ENCODE data around the gene TRAM2. TPM values are rescaled to one million over a fixed set of nuclear protein-coding genes. Genes with fewer than 3 reads are reported as not detected.

TRAM2 gene
- total RNA-seq, 1 donor from 2014 or later = 320 TPM

GRCh38 chr6:52551483-52552277, 25.2 kb downstream of the TRAM2 start:
- H3K4me3 Mint-ChIP-seq (ENCODE audit: unreplicated experiment) = peak overlapping the region; percentile 50
- peaks cover 98% of the 10 kb centered on the region for H3K4me1 Mint-ChIP-seq (ENCODE audit: unreplicated experiment)
- peak; percentile 7 for TF ChIP-seq CTCF (IDR thresholded peaks at IDR 0.05)
- no peaks in the 10 kb centered on the region for H3K27me3 Mint-ChIP-seq (ENCODE audit: unreplicated experiment)
- peaks cover 37% of the 10 kb centered on the region for H3K36me3 Mint-ChIP-seq (ENCODE audit: unreplicated experiment)
- DNase-seq (ENCODE audit: extremely low spot score, unreplicated experiment) = peak; percentile 90
- H3K27ac Mint-ChIP-seq (ENCODE audit: unreplicated experiment) = peak overlapping the region; percentile 97
- no peaks in the 10 kb centered on the region for H3K9me3 Mint-ChIP-seq (ENCODE audit: unreplicated experiment)

- no peak for TF ChIP-seq CTCF (IDR thresholded peaks at IDR 0.05)
- Mint-ChIP-seq H3K27me3 (ENCODE audit: unreplicated experiment) (no peaks in the 10 kb centered on the region), H3K4me3 (ENCODE audit: unreplicated experiment) (peak overlapping the region; percentile 46), H3K36me3 (ENCODE audit: unreplicated experiment) (peaks cover 43% of the 10 kb centered on the region), H3K4me1 (ENCODE audit: unreplicated experiment) (peaks cover 98% of the 10 kb centered on the region), H3K9me3 (ENCODE audit: unreplicated experiment) (no peaks in the 10 kb centered on the region), H3K27ac (ENCODE audit: unreplicated experiment) (peak overlapping the region; percentile 97)
- DNase-seq (ENCODE audit: extremely low spot score, unreplicated experiment) = no peak
Measured at GRCh38 chr6:52550870-52551269, 26.0 kb downstream of the TRAM2 start.

- H3K27ac Mint-ChIP-seq (ENCODE audit: unreplicated experiment) = peak overlapping the region; percentile 97
- no peaks in the 10 kb centered on the region for H3K9me3 Mint-ChIP-seq (ENCODE audit: unreplicated experiment)
- H3K4me1 Mint-ChIP-seq (ENCODE audit: unreplicated experiment) = peaks cover 98% of the 10 kb centered on the region
- no peak for DNase-seq (ENCODE audit: extremely low spot score, unreplicated experiment)
- no peak for TF ChIP-seq CTCF (IDR thresholded peaks at IDR 0.05)
- H3K36me3 Mint-ChIP-seq (ENCODE audit: unreplicated experiment) = peaks cover 50% of the 10 kb centered on the region
- H3K4me3 Mint-ChIP-seq (ENCODE audit: unreplicated experiment) = no peak overlapping the region
- no peaks in the 10 kb centered on the region for H3K27me3 Mint-ChIP-seq (ENCODE audit: unreplicated experiment)
Measured at GRCh38 chr6:52550014-52550575, 26.8 kb downstream of the TRAM2 start.

- Mint-ChIP-seq H3K4me3 (ENCODE audit: unreplicated experiment) (no peak overlapping the region), H3K4me1 (ENCODE audit: unreplicated experiment) (peaks cover 98% of the 10 kb centered on the region), H3K36me3 (ENCODE audit: unreplicated experiment) (peaks cover 55% of the 10 kb centered on the region), H3K27me3 (ENCODE audit: unreplicated experiment) (no peaks in the 10 kb centered on the region), H3K9me3 (ENCODE audit: unreplicated experiment) (no peaks in the 10 kb centered on the region), H3K27ac (ENCODE audit: unreplicated experiment) (peak overlapping the region; percentile 97)
- DNase-seq (ENCODE audit: extremely low spot score, unreplicated experiment) = no peak
- no peak for TF ChIP-seq CTCF (IDR thresholded peaks at IDR 0.05)
Measured at GRCh38 chr6:52549428-52549827, 27.4 kb downstream of the TRAM2 start.

GRCh38 chr6:52548999-52549398, 27.9 kb downstream of the TRAM2 start:
- peaks cover 99% of the 10 kb centered on the region for H3K4me1 Mint-ChIP-seq (ENCODE audit: unreplicated experiment)
- DNase-seq (ENCODE audit: extremely low spot score, unreplicated experiment) = no peak
- no peaks in the 10 kb centered on the region for H3K27me3 Mint-ChIP-seq (ENCODE audit: unreplicated experiment)
- no peaks in the 10 kb centered on the region for H3K9me3 Mint-ChIP-seq (ENCODE audit: unreplicated experiment)
- peaks cover 59% of the 10 kb centered on the region for H3K36me3 Mint-ChIP-seq (ENCODE audit: unreplicated experiment)
- H3K27ac Mint-ChIP-seq (ENCODE audit: unreplicated experiment) = peak overlapping the region; percentile 97
- no peak overlapping the region for H3K4me3 Mint-ChIP-seq (ENCODE audit: unreplicated experiment)
- no peak for TF ChIP-seq CTCF (IDR thresholded peaks at IDR 0.05)
